Central memory CD8-positive, alpha-beta T cell (primary cell): Measurements from ENCODE around the gene TF.

Experiments
- ATAC-seq: fragments of 150-1000 bp; cut with Tn5 transposase; replicated peaks from 2 replicates; pipeline ENCODE4 v1.10.0; 2022; ENCODE audit warnings: mild to moderate bottlenecking, moderate FRiP score, moderate number of reproducible peaks; ENCODE audit not compliant: poor library complexity, severe bottlenecking; ENCODE audit errors: extremely low read depth
- DNase-seq, 2 donors: peaks; one replicate each; pipeline ENCODE4 v3.0.0; 2021; ENCODE audit warnings: low spot score in 2 of 2
- H3K27ac Mint-ChIP-seq: one replicate; pipeline ENCODE4 v1.8.0; 2022; ENCODE audit warnings: low read depth, mild to moderate bottlenecking, moderate library complexity, mixed read lengths
- H3K27me3 Mint-ChIP-seq: one replicate; pipeline ENCODE4 v1.8.0; 2022; ENCODE audit warnings: mixed read lengths
- H3K36me3 Mint-ChIP-seq: one replicate; pipeline ENCODE4 v1.8.0; 2022; ENCODE audit warnings: mild to moderate bottlenecking, moderate library complexity, mixed read lengths; ENCODE audit not compliant: insufficient read depth
- H3K4me1 Mint-ChIP-seq: one replicate; pipeline ENCODE4 v1.8.0; 2022; ENCODE audit warnings: mixed read lengths
- H3K4me3 Mint-ChIP-seq: one replicate; pipeline ENCODE4 v1.8.0; 2022; ENCODE audit warnings: mild to moderate bottlenecking, moderate library complexity, mixed read lengths
- H3K9me3 Mint-ChIP-seq: one replicate; pipeline ENCODE4 v1.8.0; 2022; ENCODE audit warnings: mixed read lengths

Gene TF

GRCh38 chr3:133840055-133840737 lies 94.0 kb downstream of the TF start:
- ATAC-seq, result no peak
- no peaks in the 10 kb centered on the region for H3K4me1 Mint-ChIP-seq
- no peak overlapping the region for H3K27ac Mint-ChIP-seq
- H3K4me3 Mint-ChIP-seq, result no peak overlapping the region
- H3K27me3 Mint-ChIP-seq, result peaks cover 9% of the 10 kb centered on the region
- no peaks in the 10 kb centered on the region for H3K9me3 Mint-ChIP-seq
- DNase-seq, result no peak
- H3K36me3 Mint-ChIP-seq, result no peaks in the 10 kb centered on the region

DNA sequence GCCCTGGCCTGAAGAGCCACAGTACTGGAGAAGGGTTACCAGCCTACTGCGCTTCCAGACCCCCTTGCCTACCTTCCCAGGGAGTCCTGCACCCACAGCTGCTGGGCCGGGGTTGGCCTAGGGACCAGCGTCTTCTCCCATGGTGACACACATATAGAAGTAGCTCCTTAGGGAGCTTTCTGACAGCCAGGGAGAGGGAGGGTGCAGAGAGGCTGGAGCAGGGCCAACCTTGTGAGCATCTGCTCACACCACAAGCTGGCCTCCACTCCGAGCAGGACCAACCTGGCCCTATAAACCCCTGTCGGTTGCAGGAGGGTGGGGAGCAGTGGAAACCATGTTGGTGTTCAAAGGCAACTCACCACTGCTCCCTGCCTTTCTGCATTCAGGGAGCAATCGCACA lies 94.6 kb downstream of the TF start:
- DNase-seq (no peak), ATAC-seq (no peak)
- Mint-ChIP-seq H3K4me3 (no peak overlapping the region), H3K27ac (no peak overlapping the region), H3K27me3 (peaks cover 9% of the 10 kb centered on the region), H3K9me3 (no peaks in the 10 kb centered on the region), H3K36me3 (no peaks in the 10 kb centered on the region), H3K4me1 (no peaks in the 10 kb centered on the region)

GRCh38 chr3:133841196-133841595 lies 95.0 kb downstream of the TF start:
- DNase-seq (no peak), ATAC-seq (no peak)
- Mint-ChIP-seq H3K36me3 (no peaks in the 10 kb centered on the region), H3K9me3 (no peaks in the 10 kb centered on the region), H3K4me3 (no peak overlapping the region), H3K27me3 (peaks cover 9% of the 10 kb centered on the region), H3K27ac (no peak overlapping the region), H3K4me1 (no peaks in the 10 kb centered on the region)

DNA sequence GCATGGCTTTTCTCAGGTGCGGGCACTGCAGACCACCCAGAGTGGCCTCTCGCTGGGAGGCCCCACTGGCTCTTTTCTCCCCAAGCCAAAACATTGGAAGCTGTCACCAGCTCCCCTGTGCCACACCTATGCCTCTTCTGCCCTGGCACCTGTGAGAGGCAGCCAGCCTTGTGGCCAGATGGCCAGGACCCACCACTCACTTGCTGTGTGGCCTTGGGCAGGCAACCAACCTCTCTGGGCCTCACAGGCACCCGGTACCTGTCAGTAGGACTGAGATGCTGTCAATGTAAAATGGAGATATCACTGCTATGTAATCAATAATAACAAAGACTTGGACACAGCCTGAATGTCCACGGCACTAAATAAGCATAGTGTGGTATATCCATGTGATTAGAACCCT lies 96.0 kb downstream of the TF start:
- Mint-ChIP-seq H3K4me3 (no peak overlapping the region), H3K36me3 (no peaks in the 10 kb centered on the region), H3K9me3 (no peaks in the 10 kb centered on the region), H3K4me1 (no peaks in the 10 kb centered on the region), H3K27ac (no peak overlapping the region), H3K27me3 (peaks cover 9% of the 10 kb centered on the region)
- no peak for DNase-seq
- ATAC-seq, result no peak

DNA sequence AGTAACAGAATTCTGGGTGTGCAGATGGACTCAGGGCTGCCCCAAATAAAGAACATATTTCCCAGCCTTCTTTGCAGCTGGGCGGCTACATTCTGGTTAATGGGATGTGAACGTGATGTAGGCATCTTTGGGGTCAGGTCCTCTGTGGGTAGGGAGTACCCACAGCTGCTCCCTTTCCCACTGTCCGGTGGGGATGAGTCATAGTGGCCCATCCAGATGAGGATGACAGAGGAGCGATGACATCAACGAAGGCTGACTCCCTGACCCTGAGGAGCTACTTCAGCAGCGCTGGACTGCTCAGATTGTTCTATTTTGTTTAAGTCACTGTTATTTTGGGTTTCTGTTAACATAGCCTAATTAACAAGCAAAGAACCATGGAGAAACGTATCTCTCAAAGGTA lies 97.4 kb downstream of the TF start:
- H3K4me3 Mint-ChIP-seq, result no peak overlapping the region
- DNase-seq (no peak), ATAC-seq (no peak)
- no peaks in the 10 kb centered on the region for H3K4me1 Mint-ChIP-seq
- no peaks in the 10 kb centered on the region for H3K36me3 Mint-ChIP-seq
- no peaks in the 10 kb centered on the region for H3K9me3 Mint-ChIP-seq
- no peak overlapping the region for H3K27ac Mint-ChIP-seq
- peaks cover 9% of the 10 kb centered on the region for H3K27me3 Mint-ChIP-seq

DNA sequence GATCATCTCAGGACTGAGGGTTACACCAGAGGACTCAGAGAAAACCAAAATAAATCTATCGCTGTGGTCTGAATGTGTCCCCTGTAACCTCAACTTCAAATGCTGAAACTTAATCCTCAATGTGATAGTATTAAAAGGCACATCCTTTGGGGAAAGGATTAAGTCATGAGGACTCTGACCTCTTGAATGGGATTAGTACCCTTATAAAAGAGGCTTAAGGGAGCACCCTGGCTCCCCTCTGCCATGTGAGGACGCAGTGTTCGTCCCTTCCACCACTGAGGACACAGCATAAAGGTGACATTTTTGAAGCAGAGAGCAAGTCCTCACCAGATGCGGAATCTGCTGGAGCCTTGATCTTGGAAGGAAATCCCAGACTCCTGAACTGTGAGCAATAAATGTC lies 98.9 kb downstream of the TF start:
- Mint-ChIP-seq H3K27ac (no peak overlapping the region), H3K4me3 (no peak overlapping the region), H3K36me3 (no peaks in the 10 kb centered on the region), H3K9me3 (no peaks in the 10 kb centered on the region), H3K4me1 (no peaks in the 10 kb centered on the region), H3K27me3 (peaks cover 9% of the 10 kb centered on the region)
- DNase-seq, result no peak
- ATAC-seq, result no peak
